ENCODE data around the gene C15orf62. TPM values are rescaled to one million over a fixed set of nuclear protein-coding genes. Genes with fewer than 3 reads are reported as not detected.

Gene C15orf62
- total RNA-seq, 1 donor from 2014 or later = 0.40 TPM

DNA sequence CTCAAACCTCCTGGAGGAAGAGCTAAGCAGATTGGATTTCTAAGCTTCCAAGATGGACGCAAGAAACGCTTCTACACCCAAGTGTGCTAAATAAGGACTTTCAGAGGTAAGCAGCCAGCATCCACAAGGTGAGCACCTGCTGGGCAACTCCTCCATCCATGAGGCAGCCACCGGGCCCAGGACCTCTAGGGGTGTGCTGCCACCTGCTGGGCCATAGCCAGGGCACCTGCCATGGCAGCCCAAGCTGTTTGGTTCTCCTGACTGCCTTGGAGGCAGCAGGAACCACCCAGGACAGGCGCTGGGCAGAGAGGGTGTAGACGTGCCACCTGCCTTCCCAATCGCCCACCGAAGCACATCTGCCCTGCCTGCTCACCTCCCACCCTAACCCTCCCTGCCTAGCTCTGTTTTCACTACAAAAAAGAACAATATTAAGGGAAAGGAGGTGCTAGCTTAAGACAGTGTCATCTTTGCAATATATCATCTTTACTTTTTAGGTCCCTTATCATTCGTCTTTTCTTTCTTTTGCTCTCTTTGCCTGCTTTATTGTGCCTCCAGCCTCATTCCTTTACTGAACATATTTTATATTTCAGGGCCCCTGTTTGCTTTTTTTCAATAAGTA, 12.9 kb downstream of the C15orf62 start:
- peak; percentile 61 to 77 for DNase-seq (ENCODE audit: low read depth in 2 of 2)

GRCh38 chr15:40785164-40785563, 15.4 kb downstream of the C15orf62 start:
- no peak for DNase-seq (ENCODE audit: low read depth in 2 of 2)

DNA sequence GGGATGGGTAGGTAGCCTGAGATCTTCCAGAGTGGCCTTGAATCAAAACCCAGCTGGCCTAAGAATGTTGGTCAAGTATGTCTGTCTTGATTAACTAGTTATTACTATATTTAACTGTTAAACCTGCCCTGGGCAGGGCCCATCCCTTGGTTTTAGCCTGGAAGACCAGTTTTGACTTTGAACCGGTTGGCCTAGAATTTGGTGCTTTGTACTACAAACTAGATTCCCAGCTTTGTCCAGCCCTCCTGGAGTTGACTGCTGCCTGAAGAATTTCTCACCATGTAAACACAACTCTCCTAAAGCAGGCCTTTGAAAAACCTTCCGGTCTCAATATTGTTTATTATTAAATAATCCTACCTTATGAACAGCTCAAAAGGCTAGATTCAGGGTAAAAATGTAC, 16.0 kb downstream of the C15orf62 start:
- no peak for DNase-seq (ENCODE audit: low read depth in 2 of 2)

- peak; percentile 48 to 67 for DNase-seq (ENCODE audit: low read depth in 2 of 2)
These were observed 17.6 kb downstream of the C15orf62 start for GRCh38 chr15:40787344-40787841.

GRCh38 chr15:40787991-40788390, 18.2 kb downstream of the C15orf62 start:
- DNase-seq (ENCODE audit: low read depth in 2 of 2) = no peak

DNA sequence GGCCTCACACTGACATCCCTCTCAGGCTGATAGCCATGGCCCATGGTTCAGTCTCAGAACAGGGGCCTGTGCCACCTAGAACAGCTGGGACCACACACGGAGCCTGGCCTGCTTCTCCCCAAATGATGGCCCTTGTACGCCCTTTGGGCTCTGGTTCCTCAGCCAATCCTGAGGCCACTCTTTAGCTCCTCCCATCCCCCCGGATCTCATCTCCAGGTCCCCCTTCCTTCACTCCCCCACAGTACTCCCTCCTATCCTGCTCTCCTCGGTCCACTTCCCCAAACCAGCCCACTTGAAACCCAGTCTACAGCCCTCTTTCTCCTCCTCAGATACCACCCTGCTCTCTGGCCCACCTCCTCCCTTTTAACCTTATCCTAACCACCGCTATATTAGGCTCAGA, 19.3 kb downstream of the C15orf62 start:
- DNase-seq (ENCODE audit: low read depth in 2 of 2) = no peak

DNA sequence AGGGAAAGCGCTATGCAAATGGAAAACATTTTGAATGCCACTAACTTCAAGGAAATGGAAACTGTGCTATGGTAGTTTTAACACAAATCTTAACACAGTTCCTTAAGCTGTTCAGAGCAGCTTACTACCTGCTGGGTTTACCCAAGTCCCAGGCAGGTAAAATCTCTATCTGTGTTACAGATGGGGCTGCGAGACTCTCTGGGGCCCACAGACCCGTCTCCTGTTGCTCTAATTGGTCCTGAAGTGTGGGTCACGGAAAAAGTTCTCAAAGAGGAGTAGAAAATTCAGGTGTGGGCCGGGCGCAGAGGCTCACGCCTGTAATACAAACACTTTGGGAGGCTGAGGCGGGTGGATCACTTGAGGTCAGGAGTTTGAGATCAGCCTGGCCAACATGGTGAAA, 20.2 kb downstream of the C15orf62 start:
- no peak for DNase-seq (ENCODE audit: low read depth in 2 of 2)

- no peak for DNase-seq (ENCODE audit: low read depth in 2 of 2)
These were observed 20.9 kb downstream of the C15orf62 start for GRCh38 chr15:40790718-40791117.

DNA sequence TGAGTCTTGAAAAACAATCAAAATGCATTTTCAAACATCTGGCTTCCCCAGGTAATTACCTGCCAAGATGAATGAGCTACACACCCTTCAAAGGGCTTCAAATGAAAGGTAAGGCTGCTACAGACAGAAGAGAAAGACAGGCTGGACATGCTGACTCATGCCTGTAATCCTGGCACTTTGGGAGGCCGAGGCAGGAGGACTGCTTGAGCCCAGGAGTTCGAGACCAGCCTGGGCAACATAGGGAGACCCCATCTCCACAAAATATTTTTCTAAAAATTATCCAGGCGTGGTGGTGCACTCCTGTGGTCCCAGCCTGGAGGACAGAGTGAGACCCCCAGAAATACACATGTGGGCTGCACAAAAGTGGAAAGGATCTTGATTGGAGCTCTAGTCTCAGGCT, 22.6 kb downstream of the C15orf62 start:
- no peak for DNase-seq (ENCODE audit: low read depth in 2 of 2)

GRCh38 chr15:40793216-40793989, 23.6 kb downstream of the C15orf62 start:
- peak; percentile 96 to 98 for DNase-seq (ENCODE audit: low read depth in 2 of 2)

GRCh38 chr15:40796041-40796440, 26.3 kb downstream of the C15orf62 start:
- DNase-seq (ENCODE audit: low read depth in 2 of 2) = peak; percentile 30 to 67

DNA sequence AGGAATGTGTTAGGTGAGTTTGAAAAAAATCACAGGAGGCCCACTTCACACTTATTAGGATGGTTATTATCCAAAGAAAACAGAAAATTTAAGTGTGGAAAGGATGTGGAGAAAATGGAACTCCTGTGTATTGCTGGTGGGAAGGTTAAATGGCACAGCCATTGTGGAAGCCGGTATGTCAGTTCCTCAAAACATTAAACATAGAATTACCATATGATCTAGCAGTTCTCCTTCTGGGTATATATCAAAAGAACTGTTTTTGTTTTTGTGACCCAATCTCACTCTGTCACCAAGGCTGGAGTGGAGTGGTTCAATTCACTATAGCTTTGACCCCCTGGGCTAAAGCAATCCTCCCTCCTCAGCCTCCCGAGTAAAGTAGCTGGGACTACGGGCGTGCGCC, 26.7 kb downstream of the C15orf62 start:
- no peak for DNase-seq (ENCODE audit: low read depth in 2 of 2)

GRCh38 chr15:40799523-40799922, 29.7 kb downstream of the C15orf62 start:
- DNase-seq (ENCODE audit: low read depth in 2 of 2) = no peak

DNA sequence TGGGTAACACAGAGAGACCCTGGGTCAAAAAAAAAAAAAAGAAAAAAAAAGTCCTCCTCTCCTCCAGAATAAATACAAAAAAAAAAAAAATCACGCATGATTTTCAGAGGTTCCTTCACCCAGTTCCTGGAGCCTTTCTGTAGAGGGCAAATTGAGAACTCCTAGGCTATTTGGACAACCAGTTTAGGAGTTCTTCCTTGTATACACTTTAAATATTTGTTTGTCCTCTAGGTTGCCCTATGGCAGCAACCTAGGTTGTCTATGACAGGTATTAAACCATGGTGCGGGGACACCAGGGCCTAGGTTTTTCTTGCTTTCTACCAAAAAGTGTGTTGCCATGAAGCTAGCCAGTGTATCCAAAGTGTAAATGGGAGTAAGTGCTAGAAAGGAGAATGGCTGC, 33.3 kb downstream of the C15orf62 start:
- DNase-seq (ENCODE audit: low read depth in 2 of 2) = no peak

DNA sequence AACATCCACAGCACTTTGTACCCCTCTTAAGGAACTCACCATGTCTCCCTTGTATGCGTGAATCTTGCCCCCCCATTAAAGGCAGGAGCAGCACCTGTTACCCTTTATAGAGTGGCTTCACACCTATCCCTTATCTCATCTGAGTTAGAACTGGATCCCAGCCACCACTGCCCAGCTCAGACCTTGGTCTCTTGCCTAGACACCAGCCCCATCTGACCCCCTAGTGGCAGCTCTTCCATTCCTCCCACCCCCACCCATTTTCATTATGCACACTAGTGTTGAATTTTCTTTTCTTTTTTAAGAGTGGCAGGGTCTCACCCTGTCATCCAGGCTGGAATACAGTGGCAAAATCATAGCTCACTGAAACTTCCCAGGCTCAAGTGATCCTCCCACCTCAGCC, 33.9 kb downstream of the C15orf62 start:
- DNase-seq (ENCODE audit: low read depth in 2 of 2) = no peak

DNA sequence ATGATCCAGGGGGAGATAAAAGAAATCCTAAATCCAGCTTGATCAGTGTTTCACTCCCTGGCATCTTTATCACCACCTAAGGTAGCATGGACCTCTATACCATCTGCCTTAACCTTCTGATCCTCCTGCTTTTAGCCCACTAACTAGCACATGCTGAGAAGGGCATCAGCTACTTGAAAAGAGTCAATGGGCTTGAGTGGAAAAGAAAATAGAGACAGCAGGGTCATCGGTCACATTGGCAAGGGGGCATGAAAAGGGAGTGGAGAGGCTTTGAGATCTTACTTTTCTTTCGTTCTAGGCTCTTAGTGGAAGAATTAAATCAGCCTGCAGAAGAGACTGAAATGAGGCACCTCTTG, 36.9 kb downstream of the C15orf62 start:
- no peak for DNase-seq (ENCODE audit: low read depth in 2 of 2)

GRCh38 chr15:40807028-40807887, 37.5 kb downstream of the C15orf62 start, which contains the start of the genes DNAJC17 and ZFYVE19:
Gene DNAJC17, minus strand, starts transcription at chr15:40807473. Its CDS starts 27 bp downstream, at chr15:40807446.
Gene ZFYVE19, plus strand, starts transcription at chr15:40807089. Its CDS starts 501 bp downstream, at chr15:40807590.
- peak; percentile 98 to 99 for DNase-seq (ENCODE audit: low read depth in 2 of 2)

- no peak for DNase-seq (ENCODE audit: low read depth in 2 of 2)
These were observed 38.2 kb downstream of the C15orf62 start for GRCh38 chr15:40807888-40808461.

DNA sequence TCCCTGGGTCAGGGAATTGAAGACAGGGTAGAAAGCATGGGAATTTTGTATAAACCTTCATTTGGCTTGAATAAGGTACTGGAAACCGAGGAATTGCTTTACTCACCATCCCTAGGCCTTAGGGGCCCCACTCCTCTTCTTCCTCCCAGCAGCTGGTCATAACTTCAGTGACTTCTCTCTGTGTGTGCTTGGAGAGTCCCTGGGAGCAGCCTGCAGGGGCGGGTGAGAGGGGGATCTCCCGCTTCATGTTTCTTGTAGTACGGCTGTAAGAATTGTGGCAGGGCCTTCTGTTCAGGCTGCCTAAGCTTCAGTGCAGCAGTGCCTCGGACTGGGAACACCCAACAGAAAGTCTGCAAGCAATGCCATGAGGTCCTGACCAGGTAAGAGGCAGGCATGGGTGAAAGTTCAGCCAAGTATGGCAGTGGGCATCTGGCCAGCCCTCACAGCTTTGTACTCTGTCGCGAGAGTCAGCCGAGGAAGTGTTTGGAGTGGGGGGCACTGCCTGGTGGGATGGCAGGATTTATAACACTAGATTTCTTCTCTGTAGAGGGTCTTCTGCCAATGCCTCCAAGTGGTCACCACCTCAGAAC, 39.2 kb downstream of the C15orf62 start:
- no peak for DNase-seq (ENCODE audit: low read depth in 2 of 2)

- DNase-seq (ENCODE audit: low read depth in 2 of 2) = no peak
These were observed 43.1 kb downstream of the C15orf62 start for GRCh38 chr15:40812721-40813425.
